ENCODE data around the gene TMEM88. TPM values are rescaled to one million over a fixed set of nuclear protein-coding genes. Genes with fewer than 3 reads are reported as not detected.

The TMEM88 gene
- total and polyA plus RNA-seq, 4 donors = 0.65 to 4.6 (median 3.7) TPM

DNA sequence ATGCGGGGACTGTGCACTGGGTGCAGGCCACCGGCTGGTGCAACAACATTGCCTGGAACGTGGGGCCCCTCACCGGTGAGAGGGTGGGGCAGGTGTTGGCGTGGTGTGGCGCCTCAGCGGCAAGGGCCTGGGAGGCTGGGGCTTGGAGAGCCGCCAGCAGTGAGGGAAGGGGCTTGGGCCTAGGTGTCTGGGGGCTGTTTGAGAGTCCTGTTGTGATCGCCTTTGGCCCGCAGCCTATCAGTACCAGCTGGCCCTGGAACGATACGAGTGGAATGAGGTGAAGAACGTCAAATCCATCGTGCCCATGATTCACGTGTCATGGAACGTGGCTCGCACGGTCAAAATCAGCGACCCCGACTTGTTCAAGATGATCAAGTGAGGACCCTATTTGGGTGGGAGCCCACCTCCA lies 2.6 kb upstream of the TMEM88 start:
- no peak for TF ChIP-seq TAF1 (conservative IDR thresholded peaks at IDR 0.05)
- TF ChIP-seq REST (IDR thresholded peaks at IDR 0.05) = no peak
- no peak for TF ChIP-seq MAX (IDR thresholded peaks at IDR 0.05)
- TF ChIP-seq RXRA (IDR thresholded peaks at IDR 0.05) = no peak
- no peak for TF ChIP-seq HNF4G (IDR thresholded peaks at IDR 0.05)
- no peak for TF ChIP-seq FOXA1 (IDR thresholded peaks at IDR 0.05)
- Histone ChIP-seq H3K4me1 (ENCODE audit: control insufficient read depth in 4 of 4, insufficient read depth in 4 of 4, low read length in 3 of 4) (peaks cover 5 to 23% (median 20%) of the 10 kb centered on the region in 4 donors), H3K9me3 (ENCODE audit: control insufficient read depth in 4 of 4, low read length in 3 of 4) (no peaks in the 10 kb centered on the region), H3K27me3 (ENCODE audit: control insufficient read depth in 4 of 4, insufficient read depth in 4 of 4, low read length in 3 of 4) (no peaks in the 10 kb centered on the region), H3K27ac (ENCODE audit: low read depth in 1 of 2, low read length in 2 of 2) (no peak overlapping the region), H3K9ac (ENCODE audit: low read depth in 1 of 2, low read length in 2 of 2) (no peak overlapping the region), H3K4me3 (ENCODE audit: low read depth in 1 of 3, low read length in 3 of 3) (no peak overlapping the region), H3K36me3 (ENCODE audit: control insufficient read depth in 4 of 4, insufficient read depth in 3 of 4, low read depth in 1 of 4, low read length in 3 of 4) (peaks cover 16 to 45% (median 26%) of the 10 kb centered on the region in 4 donors)
- no peak for DNase-seq (ENCODE audit: low spot score)
- 82% methylated on average over 20 of the region's 20 CpGs for WGBS

DNA sequence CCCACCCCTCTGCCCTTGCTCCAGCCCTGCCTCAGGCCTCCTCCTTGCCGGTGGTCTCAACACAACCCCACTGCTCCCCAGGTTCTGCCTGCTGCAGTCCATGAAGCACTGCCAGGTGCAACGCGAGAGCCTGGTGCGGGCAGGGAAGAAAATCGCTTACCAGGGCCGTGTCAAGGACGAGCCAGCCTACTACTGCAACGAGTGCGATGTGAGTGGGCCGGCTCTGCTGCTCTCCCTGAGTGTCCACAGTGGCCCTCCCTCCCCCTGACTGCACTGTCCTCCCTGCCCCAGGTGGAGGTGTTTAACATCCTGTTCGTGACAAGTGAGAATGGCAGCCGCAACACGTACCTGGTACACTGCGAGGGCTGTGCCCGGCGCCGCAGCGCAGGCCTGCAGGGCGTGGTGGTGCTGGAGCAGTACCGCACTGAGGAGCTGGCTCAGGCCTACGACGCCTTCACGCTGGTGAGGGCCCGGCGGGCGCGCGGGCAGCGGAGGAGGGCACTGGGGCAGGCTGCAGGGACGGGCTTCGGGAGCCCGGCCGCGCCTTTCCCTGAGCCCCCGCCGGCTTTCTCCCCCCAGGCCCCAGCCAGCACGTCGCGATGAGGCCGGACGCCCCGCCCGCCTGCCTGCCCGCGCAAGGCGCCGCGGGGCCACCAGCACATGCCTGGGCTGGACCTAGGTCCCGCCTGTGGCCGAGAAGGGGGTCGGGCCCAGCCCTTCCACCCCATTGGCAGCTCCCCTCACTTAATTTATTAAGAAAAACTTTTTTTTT lies 1.8 kb upstream of the TMEM88 start:
- no peak overlapping the region for H3K27ac ChIP-seq (ENCODE audit: low read depth in 1 of 2, low read length in 2 of 2)
- no peak for TF ChIP-seq ATF3 (IDR thresholded peaks at IDR 0.05)
- no peak for TF ChIP-seq NR2F2 (IDR thresholded peaks at IDR 0.05)
- no peak for TF ChIP-seq MAX (IDR thresholded peaks at IDR 0.05)
- no peak for TF ChIP-seq JUND (IDR thresholded peaks at IDR 0.05)
- H3K36me3 ChIP-seq (ENCODE audit: control insufficient read depth in 4 of 4, insufficient read depth in 3 of 4, low read depth in 1 of 4, low read length in 3 of 4) = peaks cover 15 to 40% (median 25%) of the 10 kb centered on the region in 4 donors
- no peaks in the 10 kb centered on the region for H3K9me3 ChIP-seq (ENCODE audit: control insufficient read depth in 4 of 4, low read length in 3 of 4)
- peak; percentile 32 for DNase-seq (ENCODE audit: low spot score)
- no peak overlapping the region for H3K9ac ChIP-seq (ENCODE audit: low read depth in 1 of 2, low read length in 2 of 2)
- no peak overlapping the region for H3K4me3 ChIP-seq (ENCODE audit: low read depth in 1 of 3, low read length in 3 of 3)
- peaks cover 5 to 26% (median 20%) of the 10 kb centered on the region in 4 donors for H3K4me1 ChIP-seq (ENCODE audit: control insufficient read depth in 4 of 4, insufficient read depth in 4 of 4, low read length in 3 of 4)
- WGBS = 92% methylated on average over 51 of the region's 51 CpGs
- no peaks in the 10 kb centered on the region for H3K27me3 ChIP-seq (ENCODE audit: control insufficient read depth in 4 of 4, insufficient read depth in 4 of 4, low read length in 3 of 4)

DNA sequence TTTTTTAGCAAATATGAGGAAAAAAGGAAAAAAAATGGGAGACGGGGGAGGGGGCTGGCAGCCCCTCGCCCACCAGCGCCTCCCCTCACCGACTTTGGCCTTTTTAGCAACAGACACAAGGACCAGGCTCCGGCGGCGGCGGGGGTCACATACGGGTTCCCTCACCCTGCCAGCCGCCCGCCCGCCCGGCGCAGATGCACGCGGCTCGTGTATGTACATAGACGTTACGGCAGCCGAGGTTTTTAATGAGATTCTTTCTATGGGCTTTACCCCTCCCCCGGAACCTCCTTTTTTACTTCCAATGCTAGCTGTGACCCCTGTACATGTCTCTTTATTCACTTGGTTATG lies 1.2 kb upstream of the TMEM88 start:
- WGBS = 91% methylated on average over 21 of the region's 21 CpGs
- no peak overlapping the region for H3K27ac ChIP-seq (ENCODE audit: low read depth in 1 of 2, low read length in 2 of 2)
- H3K4me1 ChIP-seq (ENCODE audit: control insufficient read depth in 4 of 4, insufficient read depth in 4 of 4, low read length in 3 of 4) = peaks cover 5 to 32% (median 25%) of the 10 kb centered on the region in 4 donors
- no peak for DNase-seq (ENCODE audit: low spot score)
- no peak overlapping the region for H3K9ac ChIP-seq (ENCODE audit: low read depth in 1 of 2, low read length in 2 of 2)
- H3K27me3 ChIP-seq (ENCODE audit: control insufficient read depth in 4 of 4, insufficient read depth in 4 of 4, low read length in 3 of 4) = no peaks in the 10 kb centered on the region
- H3K9me3 ChIP-seq (ENCODE audit: control insufficient read depth in 4 of 4, low read length in 3 of 4) = no peaks in the 10 kb centered on the region
- H3K4me3 ChIP-seq (ENCODE audit: low read depth in 1 of 3, low read length in 3 of 3) = no peak overlapping the region
- peaks cover 15 to 38% (median 25%) of the 10 kb centered on the region in 4 donors for H3K36me3 ChIP-seq (ENCODE audit: control insufficient read depth in 4 of 4, insufficient read depth in 3 of 4, low read depth in 1 of 4, low read length in 3 of 4)
- TF ChIP-seq, protein P1, sequence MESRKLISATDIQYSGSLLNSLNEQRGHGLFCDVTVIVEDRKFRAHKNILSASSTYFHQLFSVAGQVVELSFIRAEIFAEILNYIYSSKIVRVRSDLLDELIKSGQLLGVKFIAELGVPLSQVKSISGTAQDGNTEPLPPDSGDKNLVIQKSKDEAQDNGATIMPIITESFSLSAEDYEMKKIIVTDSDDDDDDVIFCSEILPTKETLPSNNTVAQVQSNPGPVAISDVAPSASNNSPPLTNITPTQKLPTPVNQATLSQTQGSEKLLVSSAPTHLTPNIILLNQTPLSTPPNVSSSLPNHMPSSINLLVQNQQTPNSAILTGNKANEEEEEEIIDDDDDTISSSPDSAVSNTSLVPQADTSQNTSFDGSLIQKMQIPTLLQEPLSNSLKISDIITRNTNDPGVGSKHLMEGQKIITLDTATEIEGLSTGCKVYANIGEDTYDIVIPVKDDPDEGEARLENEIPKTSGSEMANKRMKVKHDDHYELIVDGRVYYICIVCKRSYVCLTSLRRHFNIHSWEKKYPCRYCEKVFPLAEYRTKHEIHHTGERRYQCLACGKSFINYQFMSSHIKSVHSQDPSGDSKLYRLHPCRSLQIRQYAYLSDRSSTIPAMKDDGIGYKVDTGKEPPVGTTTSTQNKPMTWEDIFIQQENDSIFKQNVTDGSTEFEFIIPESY (IDR thresholded peaks at IDR 0.05) = no peak
- TF ChIP-seq ATF3 (IDR thresholded peaks at IDR 0.05) (no peak), REST (IDR thresholded peaks at IDR 0.05) (no peak), HNF4A (conservative IDR thresholded peaks at IDR 0.05) (no peak), TAF1 (conservative IDR thresholded peaks at IDR 0.05) (no peak), HNF4G (IDR thresholded peaks at IDR 0.05) (no peak), GABPA (IDR thresholded peaks at IDR 0.05 in 1 of 2, conservative IDR thresholded peaks at IDR 0.05 in 1 of 2) (no peak), JUND (IDR thresholded peaks at IDR 0.05) (no peak), EGR1 (IDR thresholded peaks at IDR 0.05; ENCODE audit: low read depth in 2 of 2) (no peak), RAD21 (IDR thresholded peaks at IDR 0.05) (no peak), FOXA1 (IDR thresholded peaks at IDR 0.05) (no peak), NR2F2 (IDR thresholded peaks at IDR 0.05) (no peak)

Data from liver (tissue), 9 donors.